IMR-90 (cell line): ENCODE results near the gene IGF2BP3. TPM values are rescaled to one million over a fixed set of nuclear protein-coding genes. Genes with fewer than 3 reads are reported as not detected.

ENCODE experiments used
- ATAC-seq: fragments of 200-7000 bp; cut with Tn5 transposase; 2 replicates; pipeline ENCODE4 v1.9.1; 2020; ENCODE audit warnings: low read depth, mild to moderate bottlenecking, moderate library complexity
- BruUV-seq: library from RNA; stranded (reverse); fragments of 400-500 nt; replicated peaks from 2 replicates; lab custom pipeline; 2021; lab: Mats Ljungman, UMichigan
- CTCF ChIA-PET: fragments of 300-600 bp; formaldehyde crosslinking; extraction: SDS; loops from one replicate; lab custom pipeline; 2021; ENCODE audit warnings: antibody characterized with exemption; lab: Yijun Ruan, JAX
- POLR2A ChIA-PET: fragments of 300-600 bp; sonication (Branson Sonifier 250); formaldehyde crosslinking; loops from one replicate; lab custom pipeline; 2022; ENCODE audit warnings: antibody characterized with exemption; ENCODE audit not compliant: unreplicated experiment; lab: Charles Lee
- DNase-seq: peaks from one replicate; pipeline ENCODE4 v3.0.0; 2013
- H2AFZ ChIP-seq: replicated peaks from 2 replicates; pipeline ENCODE3; 2013; ENCODE audit warnings: low read length, mild to moderate bottlenecking; ENCODE audit not compliant: poor library complexity
- H2AK5ac ChIP-seq: 2 replicates; pipeline ENCODE4 v1.6.1; 2013; ENCODE audit warnings: low read depth, low read length, inconsistent platforms
- H2AK9ac ChIP-seq: replicated peaks from 2 replicates; pipeline ENCODE3; 2013; ENCODE audit warnings: mild to moderate bottlenecking, low read depth, low read length, moderate library complexity; ENCODE audit not compliant: poor library complexity
- H2BK120ac ChIP-seq: 2 replicates; pipeline ENCODE4 v1.6.1; 2013; ENCODE audit warnings: low read depth, low read length, inconsistent platforms
- H2BK15ac ChIP-seq: 3 replicates; pipeline ENCODE4 v1.6.1; 2013; ENCODE audit warnings: low read depth, low read length, inconsistent platforms
- H2BK20ac ChIP-seq: 2 replicates; pipeline ENCODE4 v1.6.1; 2013; ENCODE audit warnings: low read depth, mild to moderate bottlenecking, inconsistent platforms, low read length, moderate library complexity
- H2BK5ac ChIP-seq: 2 replicates; pipeline ENCODE4 v1.6.1; 2013; ENCODE audit warnings: mild to moderate bottlenecking, low read depth, low read length, inconsistent platforms; ENCODE audit not compliant: poor library complexity, severe bottlenecking
- H3K14ac ChIP-seq: replicated peaks from 2 replicates; pipeline ENCODE4 v1.6.1; 2013; ENCODE audit warnings: low read depth, low read length, inconsistent platforms
- H3K18ac ChIP-seq: 2 replicates; pipeline ENCODE4 v1.6.1; 2013; ENCODE audit warnings: low read depth, low read length, control low read depth
- H3K23ac ChIP-seq: 2 replicates; pipeline ENCODE4 v1.6.1; 2013; ENCODE audit warnings: low read depth, low read length, inconsistent platforms
- H3K27ac ChIP-seq: 2 replicates; pipeline ENCODE4 v1.5.1; 2013; ENCODE audit warnings: mild to moderate bottlenecking, control low read depth, low read length; ENCODE audit not compliant: insufficient read depth
- H3K27me3 ChIP-seq: 2 replicates; pipeline ENCODE4 v1.6.1; 2013; ENCODE audit warnings: low read length; ENCODE audit not compliant: control insufficient read depth, insufficient read depth
- H3K36me3 ChIP-seq: 2 replicates; pipeline ENCODE4 v1.6.1; 2013; ENCODE audit warnings: low read length, mixed read lengths; ENCODE audit not compliant: control insufficient read depth, insufficient read depth
- H3K4ac ChIP-seq: 2 replicates; pipeline ENCODE4 v1.6.1; 2013; ENCODE audit warnings: low read depth, low read length, inconsistent platforms
- H3K4me1 ChIP-seq: 2 replicates; pipeline ENCODE4 v1.6.1; 2013; ENCODE audit warnings: low read length, mixed read lengths; ENCODE audit not compliant: control insufficient read depth, insufficient read depth
- H3K4me2 ChIP-seq: 2 replicates; pipeline ENCODE4 v1.6.1; 2013; ENCODE audit warnings: low read depth, mild to moderate bottlenecking, control low read depth, low read length, moderate library complexity
- H3K4me3 ChIP-seq: 2 replicates; pipeline ENCODE4 v1.5.1; 2013; ENCODE audit warnings: low read depth, mild to moderate bottlenecking, control low read depth, low read length, moderate library complexity; ENCODE audit not compliant: insufficient read depth
- H3K56ac ChIP-seq: 2 replicates; pipeline ENCODE4 v1.6.1; 2013; ENCODE audit warnings: low read length, inconsistent platforms; ENCODE audit not compliant: insufficient read depth; ENCODE audit errors: extremely low read depth
- H3K79me1 ChIP-seq, 2 experiments: 2 replicates each; pipeline ENCODE4 v1.6.1; 2013; ENCODE audit warnings: low read length in 2 of 2, inconsistent platforms in 1 of 2, low read depth in 1 of 2
- H3K9ac ChIP-seq: 2 replicates; pipeline ENCODE4 v1.6.1; 2013; ENCODE audit warnings: low read depth, low read length, control low read depth
- H3K9me1 ChIP-seq: 2 replicates; pipeline ENCODE4 v1.6.1; 2013; ENCODE audit warnings: low read length, inconsistent platforms; ENCODE audit not compliant: insufficient read depth
- H3K9me3 ChIP-seq: 2 replicates; pipeline ENCODE4 v1.6.1; 2013; ENCODE audit warnings: low read length; ENCODE audit not compliant: control insufficient read depth, insufficient read depth
- H4K20me1 ChIP-seq: 2 replicates; pipeline ENCODE4 v1.6.1; 2013; ENCODE audit warnings: low read length, inconsistent platforms; ENCODE audit not compliant: insufficient read depth
- H4K5ac ChIP-seq: 2 replicates; pipeline ENCODE4 v1.6.1; 2013; ENCODE audit warnings: mild to moderate bottlenecking, low read depth, low read length, control low read depth
- H4K8ac ChIP-seq, 2 experiments: 2 replicates each; pipeline ENCODE4 v1.6.1; 2013; ENCODE audit warnings: low read depth in 2 of 2, low read length in 2 of 2, control low read depth in 1 of 2, inconsistent platforms in 1 of 2
- H4K91ac ChIP-seq: 2 replicates; pipeline ENCODE4 v1.6.1; 2013; ENCODE audit warnings: low read depth, low read length, inconsistent platforms; ENCODE audit not compliant: insufficient read depth
- BHLHE40 ChIP-seq: fragments of 150-350 bp; IDR thresholded peaks from 2 replicates; pipeline ENCODE4 v1.6.1; 2016; ENCODE audit warnings: mild to moderate bottlenecking, low read depth, low read length
- CEBPB ChIP-seq: IDR thresholded peaks from 2 replicates; pipeline ENCODE4 v1.6.1; 2012; ENCODE audit warnings: low read depth, low read length, improper control_type of control experiment
- CHD1 ChIP-seq: IDR thresholded peaks from 2 replicates; pipeline ENCODE4 v1.6.1; 2012; ENCODE audit warnings: low read depth, low read length, improper control_type of control experiment
- CTCF ChIP-seq: conservative IDR thresholded peaks from 2 replicates; pipeline ENCODE4 v1.5.1; 2012; ENCODE audit warnings: mild to moderate bottlenecking, low read depth, low read length, improper control_type of control experiment
- ELK1 ChIP-seq: fragments of 150-350 bp; IDR thresholded peaks from 2 replicates; pipeline ENCODE4 v1.6.1; 2016; ENCODE audit warnings: low read depth, mild to moderate bottlenecking, low read length, moderate library complexity, borderline replicate concordance
- FOS ChIP-seq: fragments of 150-350 bp; IDR thresholded peaks from 2 replicates; pipeline ENCODE4 v1.6.1; 2016; ENCODE audit warnings: low read depth, low read length
- MAFK ChIP-seq: IDR thresholded peaks from 2 replicates; pipeline ENCODE4 v1.6.1; 2012; ENCODE audit warnings: low read depth, low read length, improper control_type of control experiment
- MAZ ChIP-seq: IDR thresholded peaks from 2 replicates; pipeline ENCODE4 v1.6.1; 2012; ENCODE audit warnings: low read depth, mild to moderate bottlenecking, low read length, improper control_type of control experiment, moderate library complexity, borderline replicate concordance
- MXI1 ChIP-seq: IDR thresholded peaks from 2 replicates; pipeline ENCODE4 v1.6.1; 2012; ENCODE audit warnings: low read depth, mild to moderate bottlenecking, low read length, moderate library complexity, borderline replicate concordance
- NFE2L2 ChIP-seq: fragments of 150-350 bp; IDR thresholded peaks from 2 replicates; pipeline ENCODE4 v1.6.1; 2016; ENCODE audit warnings: low read depth, mild to moderate bottlenecking, low read length
- POLR2A ChIP-seq: IDR thresholded peaks from 2 replicates; pipeline ENCODE4 v1.6.1; 2012; ENCODE audit warnings: mild to moderate bottlenecking, low read depth, low read length
- RAD21 ChIP-seq: IDR thresholded peaks from 2 replicates; pipeline ENCODE4 v1.6.1; 2012; ENCODE audit warnings: low read length, improper control_type of control experiment
- RCOR1 ChIP-seq: IDR thresholded peaks from 2 replicates; pipeline ENCODE4 v1.6.1; 2012; ENCODE audit warnings: mild to moderate bottlenecking, low read length, improper control_type of control experiment; ENCODE audit not compliant: insufficient replicate concordance
- RFX5 ChIP-seq: IDR thresholded peaks from 2 replicates; pipeline ENCODE4 v1.8.0; 2012; ENCODE audit warnings: low read depth, mild to moderate bottlenecking, low read length, moderate library complexity
- SMC3 ChIP-seq: fragments of 150-350 bp; IDR thresholded peaks from 2 replicates; pipeline ENCODE4 v1.6.1; 2016; ENCODE audit warnings: low read depth, mild to moderate bottlenecking, antibody characterized with exemption, low read length, moderate library complexity
- USF2 ChIP-seq: fragments of 150-350 bp; IDR thresholded peaks from 2 replicates; pipeline ENCODE4 v1.6.1; 2017; ENCODE audit warnings: mild to moderate bottlenecking, antibody characterized with exemption, low read length, low read depth
- WGBS, 2 experiments: methylation state at CpG; one replicate each; pipeline versions ENCODE4 v1.1.5 to v1.1.7; 2013; ENCODE audit warnings: missing lambda C conversion rate in 2 of 2; ENCODE audit not compliant: insufficient read length in 1 of 2; ENCODE audit errors: extremely low coverage in 2 of 2; 5-methylcytosine and 5-hydroxymethylcytosine counted together
- dilution Hi-C: fragments of 300-500 bp; cut with HindIII; formaldehyde crosslinking; loops from one replicate; pipeline ENCODE4 v1.14.3; 2018; ENCODE audit warnings: low sequenced_read_pairs; ENCODE audit not compliant: unreplicated experiment
- in situ Hi-C: fragments of 300-500 bp; cut with MboI; formaldehyde crosslinking; loops from 3 replicates; pipeline ENCODE4 v1.14.3; 2019; ENCODE audit warnings: low sequenced_read_pairs, inconsistent platforms, mixed read lengths
- intact Hi-C: fragments of 100-400 bp; cut with micrococcal nuclease; formaldehyde crosslinking; loops from 2 replicates; pipeline ENCODE4 v1.10.0; 2022
- polyA plus RNA-seq, 3 experiments: library from polyadenylated mRNA; depleted of rRNA; stranded (reverse); fragments of >200 nt; gene quantifications; 2 replicates each; pipeline ENCODE4 v1.2.3, GENCODE V29; 2012; ENCODE audit warnings: low replicate concordance in 1 of 3
- total RNA-seq: library from RNA; depleted of rRNA; stranded (reverse); fragments of >200 nt; gene quantifications from 2 replicates; pipeline ENCODE4 v1.2.3, GENCODE V29; 2012

The IGF2BP3 gene
- total and polyA plus RNA-seq, 2 of the 4 experiments (the other 2 are of a cell fraction), result 50.9 to 59.3 TPM

GRCh38 chr7:23372611-23373010 lies 97.7 kb downstream of the IGF2BP3 start:
- TF ChIP-seq MAZ (no peak), CTCF (no peak), CHD1 (no peak), BHLHE40 (no peak), RFX5 (no peak), RAD21 (no peak), SMC3 (no peak), MAFK (no peak), FOS (no peak), POLR2A (no peak), MXI1 (no peak), CEBPB (no peak), NFE2L2 (no peak), USF2 (no peak), RCOR1 (no peak), ELK1 (no peak)
- peaks cover 16% of the 10 kb centered on the region for H3K9me1 ChIP-seq
- no peak overlapping the region for H4K8ac ChIP-seq
- DNase-seq, result no peak
- peak; percentile 27; the same call in 1 of the 2 replicates for ATAC-seq
- H2BK5ac ChIP-seq, result no peak overlapping the region
- H3K23ac ChIP-seq, result no peak overlapping the region
- CTCF ChIA-PET, result no interaction called here
- H2AK9ac ChIP-seq, result no peak overlapping the region
- peak overlapping the region; percentile 27; the same call in 1 of the 2 replicates for H2AK5ac ChIP-seq
- no TSS peak for BruUV-seq
- H3K36me3 ChIP-seq, result peaks cover 5% of the 10 kb centered on the region
- H3K4me3 ChIP-seq, result no peak overlapping the region
- H3K79me1 ChIP-seq, result peaks cover 55 to 85% of the 10 kb centered on the region in 2 experiments
- no peak overlapping the region for H3K9ac ChIP-seq
- in situ Hi-C loops, result no loop called here
- H4K5ac ChIP-seq, result no peak overlapping the region
- no peak overlapping the region for H3K4ac ChIP-seq
- no peaks in the 10 kb centered on the region for H3K27me3 ChIP-seq
- no peak overlapping the region for H2BK20ac ChIP-seq
- H2BK15ac ChIP-seq, result no peak overlapping the region
- no peak overlapping the region for H2AFZ ChIP-seq
- no peak overlapping the region for H3K56ac ChIP-seq
- POLR2A ChIA-PET, result no interaction called here
- H3K27ac ChIP-seq, result no peak overlapping the region
- no peaks in the 10 kb centered on the region for H3K9me3 ChIP-seq
- no peak overlapping the region for H3K4me2 ChIP-seq
- no peak overlapping the region for H2BK120ac ChIP-seq
- dilution Hi-C loops, result no loop called here
- H4K91ac ChIP-seq, result no peak overlapping the region
- H3K14ac ChIP-seq, result no peak overlapping the region; the same call in 1 of the 2 replicates
- peaks cover 42% of the 10 kb centered on the region; the same call in 1 of the 2 replicates for H4K20me1 ChIP-seq
- intact Hi-C loops, result no loop called here
- WGBS, 2 experiments, result 93% methylated on average over 3 of the region's 4 CpGs; no CpG with 5 or more reads in 1 of the 2 experiments
- no peak overlapping the region for H3K18ac ChIP-seq
- H3K4me1 ChIP-seq, result peaks cover 13% of the 10 kb centered on the region
